K562 (cell line): Measurements from ENCODE around the gene NEDD8. TPM values are rescaled to one million over a fixed set of nuclear protein-coding genes. Genes with fewer than 3 reads are reported as not detected.

Experiments used
- ATAC-seq: fragments of 200-7000 bp; cut with Tn5 transposase; 3 replicates; pipeline ENCODE4 v1.9.1; 2020; ENCODE audit warnings: moderate library complexity
- BruUV-seq: library from RNA; stranded (reverse); fragments of 400-500 nt; replicated peaks from 2 replicates; lab custom pipeline; 2021; lab: Mats Ljungman, UMichigan
- CTCF ChIA-PET: fragments of 300-600 bp; formaldehyde crosslinking; extraction: SDS; loops from one replicate; lab custom pipeline; 2021; ENCODE audit warnings: low intra/inter-chr PET ratio; lab: Yijun Ruan, JAX
- POLR2A ChIA-PET: fragments of 300-600, 350-650 bp; sonication (Branson Sonifier 250); formaldehyde crosslinking; extraction: SDS; loops from one replicate; lab custom pipeline; 2021; ENCODE audit warnings: antibody characterized with exemption, inconsistent platforms; lab: Yijun Ruan, JAX
- DNase-seq, 4 experiments: peaks; one replicate each; pipeline versions ENCODE4 v3.0.0 to v3.0.0-alpha.2; 2011 to 2018; ENCODE audit warnings: low spot score in 3 of 4, mixed read lengths in 3 of 4; ENCODE audit errors: extremely low read depth in 1 of 4
- FAIRE-seq: peaks from 2 replicates; lab custom pipeline; 2011; peaks lifted over from hg19 to GRCh38; lab: Jason Lieb, UNC
- H2AFZ ChIP-seq: 2 replicates; pipeline ENCODE4 v1.6.0; 2011; ENCODE audit warnings: low read depth, low read length, control low read depth, inconsistent platforms
- H3K27ac ChIP-seq: fragments of 200-600 bp; 3 replicates; pipeline ENCODE4 v1.8.0; 2011; ENCODE audit warnings: low read depth, mild to moderate bottlenecking, control low read depth, inconsistent platforms, low read length, moderate library complexity, mixed read lengths; ENCODE audit errors: extremely low read depth
- H3K27me3 ChIP-seq, 2 experiments: fragments of 300-600 bp in 1 of 2; 2 replicates in 1 of 2; 3 replicates in 1 of 2; pipeline versions ENCODE4 v1.6.0 to v1.8.0; 2011; ENCODE audit warnings: inconsistent platforms in 2 of 2, low read length in 2 of 2, mild to moderate bottlenecking in 1 of 2, mixed read lengths in 1 of 2, moderate library complexity in 1 of 2; ENCODE audit not compliant: control insufficient read depth in 2 of 2, insufficient read depth in 2 of 2
- H3K36me3 ChIP-seq: fragments of 300-600 bp; 3 replicates; pipeline ENCODE4 v1.8.0; 2011; ENCODE audit warnings: mild to moderate bottlenecking, low read length, inconsistent platforms; ENCODE audit not compliant: control insufficient read depth, insufficient read depth
- H3K4me1 ChIP-seq, 2 experiments: fragments of 200-600 bp in 1 of 2; replicated peaks in 1 of 2; 2 replicates in 1 of 2; 3 replicates in 1 of 2; pipeline versions ENCODE4 v1.5.1 to v1.8.0; 2011; ENCODE audit warnings: inconsistent platforms in 2 of 2, low read length in 2 of 2, mild to moderate bottlenecking in 1 of 2, mixed read lengths in 1 of 2, moderate library complexity in 1 of 2; ENCODE audit not compliant: control insufficient read depth in 2 of 2, insufficient read depth in 2 of 2
- H3K4me2 ChIP-seq: 2 replicates; pipeline ENCODE4 v1.6.1; 2011; ENCODE audit warnings: low read length, control low read depth, inconsistent platforms, mixed read lengths; ENCODE audit not compliant: insufficient read depth
- H3K4me3 ChIP-seq: fragments of 200-600 bp; sonication (generic), shearing (Covaris generic); 2 replicates; pipeline ENCODE4 v1.5.1; 2016; ENCODE audit warnings: control low read depth, inconsistent platforms
- H3K79me2 ChIP-seq: fragments of 200-600 bp; 3 replicates; pipeline ENCODE4 v1.8.0; 2011; ENCODE audit warnings: low read length, inconsistent platforms; ENCODE audit not compliant: control insufficient read depth, insufficient read depth
- H3K9ac ChIP-seq, 2 experiments: 2 replicates each; pipeline versions ENCODE4 v1.6.0 to v1.6.1; 2011; ENCODE audit warnings: low read depth in 2 of 2, low read length in 2 of 2, control low read depth in 1 of 2, inconsistent platforms in 1 of 2, mild to moderate bottlenecking in 1 of 2, mixed read lengths in 1 of 2; ENCODE audit not compliant: insufficient read depth in 1 of 2
- H3K9me1 ChIP-seq: one replicate; pipeline ENCODE4 v1.6.0; 2011; ENCODE audit warnings: inconsistent platforms, mild to moderate bottlenecking, low read length, moderate library complexity; ENCODE audit not compliant: control insufficient read depth, insufficient read depth
- H3K9me3 ChIP-seq: replicated peaks from 2 replicates; pipeline ENCODE4 v1.5.1; 2011; ENCODE audit warnings: low read depth, low read length, inconsistent platforms; ENCODE audit not compliant: control insufficient read depth, insufficient read depth
- H4K20me1 ChIP-seq: replicated peaks from 2 replicates; pipeline ENCODE4 v1.6.1; 2011; ENCODE audit warnings: low read length, inconsistent platforms, mixed read lengths; ENCODE audit not compliant: control insufficient read depth, insufficient read depth
- ATF7 ChIP-seq: fragments of 450-650 bp; IDR thresholded peaks from 2 replicates; pipeline ENCODE4 v1.7.1; 2014; ENCODE audit warnings: mild to moderate bottlenecking, moderate library complexity
- CXXC5 ChIP-seq: fragments of 250-450 bp; sonication (Bioruptor Pico); IDR thresholded peaks from 2 replicates; pipeline ENCODE4 v1.8.0; 2022; ENCODE audit warnings: inconsistent platforms, mild to moderate bottlenecking, moderate library complexity
- HDAC2 ChIP-seq: fragments of 450-650 bp; IDR thresholded peaks from 2 replicates; pipeline ENCODE4 v1.6.1; 2016; ENCODE audit warnings: mild to moderate bottlenecking
- HMG20B ChIP-seq: fragments of 250-450 bp; sonication (Bioruptor Pico); IDR thresholded peaks from 2 replicates; pipeline ENCODE4 v1.5.0; 2021; ENCODE audit warnings: mild to moderate bottlenecking
- KLF13 ChIP-seq: fragments of 450-650 bp; IDR thresholded peaks from 2 replicates; pipeline ENCODE4 v1.6.1; 2016; ENCODE audit warnings: missing genetic modification characterization, low read depth, mild to moderate bottlenecking, missing compliant biosample characterization, moderate library complexity, borderline replicate concordance
- MEF2D ChIP-seq: conservative IDR thresholded peaks from 2 replicates; pipeline ENCODE4 v1.6.1; 2016; ENCODE audit warnings: low read depth, missing genetic modification characterization, missing compliant biosample characterization
- THAP12 ChIP-seq: fragments of 250-450 bp; sonication (Bioruptor Pico); IDR thresholded peaks from 2 replicates; pipeline ENCODE4 v1.9.0; 2021; ENCODE audit warnings: mild to moderate bottlenecking, inconsistent platforms
- THRB ChIP-seq: fragments of 450-650 bp; formaldehyde crosslinking; conservative IDR thresholded peaks from 2 replicates; pipeline ENCODE4 v1.4.0; 2022; ENCODE audit warnings: mild to moderate bottlenecking, missing genetic modification characterization
- WGBS: fragments of 100-300 bp; shearing (Covaris generic); methylation state at CpG from one replicate; pipeline ENCODE4 v1.1.6; 2016; ENCODE audit warnings: low coverage, mixed read lengths; ENCODE audit not compliant: insufficient coverage; ENCODE audit errors: missing lambda C conversion rate; 5-methylcytosine and 5-hydroxymethylcytosine counted together
- in situ Hi-C: fragments of 300-500 bp; cut with MboI; formaldehyde crosslinking; loops from 4 replicates; pipeline ENCODE4 v1.15.0; 2018; ENCODE audit warnings: inconsistent platforms, mixed read lengths
- intact Hi-C: fragments of 100-400 bp; cut with micrococcal nuclease; formaldehyde crosslinking; loops from 2 replicates; pipeline ENCODE4 v1.14.2; 2022
- polyA plus RNA-seq, 8 experiments: library from polyadenylated mRNA; depleted of rRNA in 4 of 8; stranded (reverse) in 5 of 8; unstranded in 3 of 8; fragments of >200 nt; fragmentation: Nextera tagmentation in 2 of 8; fragmentation: Illumina TruSeq in 1 of 8; extraction: Ambion mirVana in 2 of 8; extraction: Trizol in 1 of 8; gene quantifications; 2 replicates each; pipeline versions ENCODE4 v1.2.1 to v1.2.3, GENCODE V29; 2011 to 2014; ENCODE audit warnings: inconsistent platforms in 1 of 8, missing spikeins in 1 of 8
- total RNA-seq, 7 experiments: library from RNA; depleted of rRNA in 6 of 7; stranded (reverse); fragments of >200 nt in 6 of 7; fragmentation: Illumina TruSeq in 2 of 7; extraction: Trizol in 2 of 7; gene quantifications; 2 replicates each; pipeline versions ENCODE4 v1.2.1 to v1.2.3, GENCODE V29; 2011 to 2021; ENCODE audit warnings: low replicate concordance in 1 of 7

The NEDD8 gene
- total and polyA plus RNA-seq, 9 of the 15 experiments (the other 6 are each of a cell fraction or from before 2014, with no cell fraction given), result 142 to 691 (median 260) TPM

DNA sequence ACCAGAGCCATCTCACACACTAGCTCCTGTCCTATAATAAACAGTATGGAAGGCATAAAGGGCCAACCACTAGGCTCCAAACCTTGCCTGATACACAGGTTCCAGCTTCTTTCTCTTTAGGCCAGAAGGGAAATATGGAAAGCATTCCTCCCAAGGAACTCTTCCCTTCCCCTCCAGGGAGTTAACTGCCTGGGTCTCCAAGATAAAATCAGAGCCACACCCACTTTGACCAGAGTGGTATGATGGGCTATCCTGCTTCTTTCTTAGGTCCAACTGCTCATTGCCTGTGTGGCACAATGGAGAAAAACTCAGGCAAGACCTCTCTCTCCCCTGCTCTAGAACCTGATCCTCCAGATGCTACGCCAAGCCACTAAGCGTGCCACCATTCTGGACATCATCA, 24.5 kb downstream of the NEDD8 start:
- peak; percentile 71; the same call in 1 of the 2 replicates for TF ChIP-seq KLF13 (tag)
- no peak for TF ChIP-seq HDAC2
- Histone ChIP-seq H4K20me1 (no peaks in the 10 kb centered on the region; the same call in 1 of the 2 replicates), H3K36me3 (peaks cover 65% of the 10 kb centered on the region; the same call in 2 of the 3 replicates), H3K27me3 (no peaks in the 10 kb centered on the region), H3K79me2 (peaks cover 12% of the 10 kb centered on the region), H3K9ac (peak overlapping the region in 1 of 2 experiments; percentile 41; a peak in 2 of 4 replicates), H3K4me1 (peaks cover 8 to 13% of the 10 kb centered on the region in 2 experiments; a peak in 4 of 5 replicates), H2AFZ (no peak overlapping the region), H3K4me2 (peak overlapping the region; percentile 46), H3K9me1 (no peaks in the 10 kb centered on the region), H3K9me3 (no peaks in the 10 kb centered on the region), H3K4me3 (no peak overlapping the region), H3K27ac (peak overlapping the region; percentile 11; the same call in 1 of the 3 replicates)
- ATAC-seq, result peak; percentile 63; the same call in 2 of the 3 replicates
- POLR2A ChIA-PET, result interaction anchor here (0.6 to 4.0 kb wide), 4 partner anchors 12 to 123 kb away, joined by 3 to 19 read pairs (median 4); partner anchors contain the start of genes CIDEB and TM9SF1
- DNase-seq, result no peak
- no CpG with 5 or more reads among the region's 2 CpGs for WGBS
- in situ Hi-C loops (no loop called here), intact Hi-C loops (no loop called here)
- CTCF ChIA-PET, result no interaction called here
- FAIRE-seq, result peak; percentile 46
- BruUV-seq, result no TSS peak

- WGBS, result 89% methylated on average over 5 of the region's 5 CpGs
- Histone ChIP-seq H3K4me2 (no peak overlapping the region), H3K9me3 (no peaks in the 10 kb centered on the region), H2AFZ (no peak overlapping the region), H3K27me3 (no peaks in the 10 kb centered on the region), H3K4me1 (peaks cover 8 to 13% of the 10 kb centered on the region in 2 experiments; a peak in 4 of 5 replicates), H3K27ac (no peak overlapping the region), H4K20me1 (no peaks in the 10 kb centered on the region; the same call in 1 of the 2 replicates), H3K4me3 (no peak overlapping the region), H3K9me1 (no peaks in the 10 kb centered on the region), H3K79me2 (peaks cover 8% of the 10 kb centered on the region; the same call in 2 of the 3 replicates), H3K36me3 (peaks cover 65% of the 10 kb centered on the region; the same call in 2 of the 3 replicates), H3K9ac (no peak overlapping the region; a peak in 1 of 4 replicates)
- ChIA-PET CTCF (no interaction called here), POLR2A (interaction anchor here (0.6 to 4.0 kb wide), 3 partner anchors 11 to 123 kb away, joined by 3 to 19 read pairs (median 4); partner anchors contain the start of genes CIDEB and TM9SF1)
- no peak for FAIRE-seq
- intact Hi-C loops (no loop called here), in situ Hi-C loops (no loop called here)
- DNase-seq, result no peak
- ATAC-seq, result no peak
- BruUV-seq, result no TSS peak
- TF ChIP-seq THAP12 (CRISPR knock-in tag), result no peak
- no peak for TF ChIP-seq MEF2D (tag)
- no peak for TF ChIP-seq ATF7
- no peak for TF ChIP-seq CXXC5 (CRISPR knock-in tag)
- TF ChIP-seq THRB (CRISPR knock-in tag), result no peak
- TF ChIP-seq HMG20B, result no peak
Measured at GRCh38 chr14:24207104-24207551, 25.0 kb downstream of the NEDD8 start.
